Measurements from ENCODE around the gene MIA. TPM values are rescaled to one million over a fixed set of nuclear protein-coding genes. Genes with fewer than 3 reads are reported as not detected.
"Not testable (repeated sequence)": the region's sequence is repeated elsewhere in the genome, so short reads cannot be mapped to it uniquely, and the experiment has no call there.

Gene MIA
- total RNA-seq, 1 donor: not detected

DNA sequence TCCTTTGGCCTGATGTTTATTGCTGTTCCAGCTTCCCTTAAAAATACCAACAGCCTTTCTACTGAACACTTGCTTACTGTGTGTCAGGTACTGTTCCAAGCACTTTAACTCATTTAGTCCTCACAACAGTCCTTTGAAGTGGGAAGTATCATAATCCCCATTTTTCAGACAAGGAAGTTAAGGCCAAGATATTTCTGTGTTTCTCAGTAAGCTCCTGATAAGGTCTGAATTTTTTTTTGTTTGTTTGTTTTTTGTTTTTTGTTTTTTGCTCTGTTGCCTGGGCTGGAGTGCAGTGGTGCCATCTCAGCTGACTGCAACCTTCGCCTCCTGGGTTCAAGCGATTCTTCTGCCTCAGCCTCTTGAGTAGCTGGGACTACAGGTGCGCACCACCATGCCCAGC lies 16.8 kb upstream of the MIA start:
- TF ChIP-seq, protein P1, sequence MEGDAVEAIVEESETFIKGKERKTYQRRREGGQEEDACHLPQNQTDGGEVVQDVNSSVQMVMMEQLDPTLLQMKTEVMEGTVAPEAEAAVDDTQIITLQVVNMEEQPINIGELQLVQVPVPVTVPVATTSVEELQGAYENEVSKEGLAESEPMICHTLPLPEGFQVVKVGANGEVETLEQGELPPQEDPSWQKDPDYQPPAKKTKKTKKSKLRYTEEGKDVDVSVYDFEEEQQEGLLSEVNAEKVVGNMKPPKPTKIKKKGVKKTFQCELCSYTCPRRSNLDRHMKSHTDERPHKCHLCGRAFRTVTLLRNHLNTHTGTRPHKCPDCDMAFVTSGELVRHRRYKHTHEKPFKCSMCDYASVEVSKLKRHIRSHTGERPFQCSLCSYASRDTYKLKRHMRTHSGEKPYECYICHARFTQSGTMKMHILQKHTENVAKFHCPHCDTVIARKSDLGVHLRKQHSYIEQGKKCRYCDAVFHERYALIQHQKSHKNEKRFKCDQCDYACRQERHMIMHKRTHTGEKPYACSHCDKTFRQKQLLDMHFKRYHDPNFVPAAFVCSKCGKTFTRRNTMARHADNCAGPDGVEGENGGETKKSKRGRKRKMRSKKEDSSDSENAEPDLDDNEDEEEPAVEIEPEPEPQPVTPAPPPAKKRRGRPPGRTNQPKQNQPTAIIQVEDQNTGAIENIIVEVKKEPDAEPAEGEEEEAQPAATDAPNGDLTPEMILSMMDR (IDR thresholded peaks at IDR 0.05; ENCODE audit: insufficient read depth, low read length): no peak
- DNase-seq (ENCODE audit: low read depth): no peak
- no peak overlapping the region for H3K4me3 ChIP-seq (ENCODE audit: low read depth, low read length)

DNA sequence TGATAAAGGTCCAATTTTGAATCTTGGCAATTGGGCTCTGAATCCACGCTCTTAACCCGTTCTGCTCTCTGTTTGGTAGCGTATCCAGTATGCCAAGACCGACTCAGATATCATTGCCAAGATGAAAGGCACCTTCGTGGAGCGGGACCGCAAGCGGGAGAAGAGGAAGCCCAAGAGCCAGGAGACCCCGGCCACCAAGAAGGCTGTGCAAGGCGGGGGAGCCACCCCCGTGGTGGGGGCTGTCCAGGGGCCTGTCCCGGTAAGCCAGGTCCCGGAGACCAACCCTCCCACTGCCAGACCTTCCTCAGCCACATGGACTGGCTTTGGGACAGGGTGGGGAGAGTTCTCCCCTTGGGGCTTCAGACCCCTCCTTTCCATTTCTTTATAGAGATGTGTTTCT lies 16.0 kb upstream of the MIA start:
- no peak overlapping the region for H3K4me3 ChIP-seq (ENCODE audit: low read depth, low read length)
- DNase-seq (ENCODE audit: low read depth): no peak
- TF ChIP-seq, protein P1 (IDR thresholded peaks at IDR 0.05; ENCODE audit: insufficient read depth, low read length): no peak

DNA sequence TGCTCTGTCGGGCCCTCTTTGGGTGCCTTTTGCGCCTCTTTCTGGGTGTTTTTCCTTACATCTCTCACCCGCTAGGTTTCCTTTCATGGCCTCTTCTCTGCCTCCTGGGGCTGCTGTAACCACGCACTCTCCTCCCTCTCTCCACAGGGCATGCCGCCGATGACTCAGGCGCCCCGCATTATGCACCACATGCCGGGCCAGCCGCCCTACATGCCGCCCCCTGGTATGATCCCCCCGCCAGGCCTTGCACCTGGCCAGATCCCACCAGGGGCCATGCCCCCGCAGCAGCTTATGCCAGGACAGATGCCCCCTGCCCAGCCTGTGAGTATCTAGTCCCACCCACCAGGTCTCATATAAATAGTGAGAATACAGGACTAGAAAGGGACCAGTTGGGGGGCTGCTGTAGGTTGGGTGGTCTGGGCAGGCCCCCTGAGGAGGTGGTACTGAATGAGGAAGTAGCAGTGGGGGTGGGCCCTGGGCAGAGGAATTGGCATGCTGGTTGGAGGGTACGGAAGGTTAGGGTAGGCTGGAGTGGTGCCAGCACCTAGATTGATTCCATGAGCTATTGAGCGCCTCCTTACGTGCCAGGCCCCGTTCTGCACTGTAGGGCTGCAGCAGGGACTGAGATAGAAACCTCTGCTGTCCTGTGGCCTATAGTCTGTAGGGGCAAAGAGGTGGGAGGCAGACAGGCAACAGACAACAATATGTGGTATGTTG lies 12.4 kb upstream of the MIA start:
- no peak for DNase-seq (ENCODE audit: low read depth)
- no peak overlapping the region for H3K4me3 ChIP-seq (ENCODE audit: low read depth, low read length)
- TF ChIP-seq, protein P1 (IDR thresholded peaks at IDR 0.05; ENCODE audit: insufficient read depth, low read length): no peak

- TF ChIP-seq, protein P1 (IDR thresholded peaks at IDR 0.05; ENCODE audit: insufficient read depth, low read length): no peak
- DNase-seq (ENCODE audit: low read depth): no peak
- no peak overlapping the region for H3K4me3 ChIP-seq (ENCODE audit: low read depth, low read length)
Measured at GRCh38 chr19:40763526-40763925, 11.8 kb upstream of the MIA start.

- TF ChIP-seq, protein P1 (IDR thresholded peaks at IDR 0.05; ENCODE audit: insufficient read depth, low read length): no peak
- DNase-seq (ENCODE audit: low read depth): no peak
- H3K4me3 ChIP-seq (ENCODE audit: low read depth, low read length): no peak overlapping the region
Measured at GRCh38 chr19:40763963-40764362, 11.4 kb upstream of the MIA start.

DNA sequence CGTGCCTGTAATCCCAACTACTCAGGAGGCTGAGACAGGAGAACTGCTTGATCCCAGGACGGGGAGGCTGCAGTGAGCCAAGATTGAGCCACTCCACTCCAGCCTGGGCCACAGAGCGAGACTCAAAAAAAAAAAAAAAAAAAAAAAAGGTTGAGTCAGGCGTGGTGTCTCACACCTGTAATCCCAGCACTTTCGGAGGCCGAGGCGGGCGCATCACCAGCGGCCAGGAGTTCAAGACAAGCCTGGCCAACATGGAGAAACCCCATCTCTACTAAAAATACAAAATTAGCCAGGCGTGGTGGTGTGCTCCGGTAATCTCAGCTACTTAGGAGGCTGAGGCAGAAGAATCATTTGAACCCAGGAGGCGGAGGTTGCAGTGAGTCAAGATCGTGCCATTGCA lies 8.9 kb upstream of the MIA start:
- DNase-seq (ENCODE audit: low read depth): not testable (repeated sequence)

DNA sequence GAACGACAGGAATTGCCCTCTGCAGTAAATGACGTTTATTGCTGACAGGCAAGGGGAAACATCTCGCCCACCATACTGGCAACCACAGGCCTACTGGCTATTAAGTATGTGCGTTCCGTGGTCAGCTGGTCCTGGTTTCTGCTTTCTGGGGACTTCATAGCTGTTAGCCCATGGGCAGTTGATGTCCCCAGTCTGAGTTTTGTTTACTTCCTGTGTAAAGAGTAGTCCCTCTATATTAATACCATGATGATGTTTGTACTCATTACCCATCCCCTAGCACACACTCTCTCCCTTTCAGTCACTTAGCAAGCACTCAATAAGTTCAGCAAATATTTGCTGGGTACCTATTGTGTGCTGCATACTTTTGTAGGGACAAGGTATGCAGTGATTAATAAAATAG lies 6.5 kb upstream of the MIA start:
- H3K4me3 ChIP-seq (ENCODE audit: low read depth, low read length): no peak overlapping the region
- TF ChIP-seq, protein P1 (IDR thresholded peaks at IDR 0.05; ENCODE audit: insufficient read depth, low read length): no peak
- DNase-seq (ENCODE audit: low read depth): no peak

More for the DNA sequence above, 8.9 kb upstream of the MIA start:
- not testable (repeated sequence) for H3K4me3 ChIP-seq (ENCODE audit: low read depth, low read length)

GRCh38 chr19:40771101-40771862 lies 4.0 kb upstream of the MIA start:
- DNase-seq (ENCODE audit: low read depth); H3K4me3 ChIP-seq (ENCODE audit: low read depth, low read length): not testable (repeated sequence)

Measured in fibroblast of the aortic adventitia (primary cell).